HepG2 (cell line): Measurements from ENCODE around the gene CD2AP. TPM values are rescaled to one million over a fixed set of nuclear protein-coding genes. Genes with fewer than 3 reads are reported as not detected.
A peak's percentile ranks its signal among the peaks of the same experiment; 100 is the strongest.

Experiments used
- CSRNP1 ChIP-seq: sonication (generic); formaldehyde crosslinking; IDR thresholded peaks from 2 replicates; pipeline ENCODE4 v1.8.1; 2023; ENCODE audit warnings: mild to moderate bottlenecking, missing genetic modification reagents
- DRAP1 ChIP-seq: IDR thresholded peaks from 2 replicates; pipeline ENCODE4 v1.6.1; 2016; ENCODE audit warnings: missing genetic modification reagents, missing compliant biosample characterization
- ETV6 ChIP-seq: sonication (generic); formaldehyde crosslinking; conservative IDR thresholded peaks from 2 replicates; pipeline ENCODE4 v1.4.0; 2020; ENCODE audit warnings: missing genetic modification reagents
- FOXP4 ChIP-seq: sonication (generic); formaldehyde crosslinking; IDR thresholded peaks from 2 replicates; pipeline ENCODE4 v1.4.0; 2020; ENCODE audit warnings: missing genetic modification reagents
- HMGXB4 ChIP-seq, 2 experiments: sonication (generic) in 1 of 2; formaldehyde crosslinking in 1 of 2; IDR thresholded peaks; 2 replicates each; pipeline versions ENCODE4 v1.4.0 to v1.6.1; 2018 to 2020; ENCODE audit warnings: missing genetic modification reagents in 2 of 2, borderline replicate concordance in 1 of 2, low read depth in 1 of 2, mild to moderate bottlenecking in 1 of 2, missing biosample characterization in 1 of 2
- IKZF4 ChIP-seq: sonication (generic); formaldehyde crosslinking; IDR thresholded peaks from 2 replicates; pipeline ENCODE4 v1.5.1; 2020; ENCODE audit warnings: borderline replicate concordance, mild to moderate bottlenecking, low read depth, missing genetic modification reagents; ENCODE audit errors: not compliant biosample characterization
- KLF11 ChIP-seq: IDR thresholded peaks from 2 replicates; pipeline ENCODE4 v1.6.1; 2016; ENCODE audit warnings: missing compliant biosample characterization
- MEIS2 ChIP-seq: sonication (generic); formaldehyde crosslinking; IDR thresholded peaks from 2 replicates; pipeline ENCODE4 v1.9.0; 2021; ENCODE audit warnings: mild to moderate bottlenecking, missing genetic modification reagents
- MTA3 ChIP-seq: sonication (generic); formaldehyde crosslinking; IDR thresholded peaks from 2 replicates; pipeline ENCODE4 v1.4.0; 2020; ENCODE audit warnings: missing genetic modification reagents
- MTF1 ChIP-seq: sonication (generic); formaldehyde crosslinking; IDR thresholded peaks from 2 replicates; pipeline ENCODE4 v1.5.0; 2020; ENCODE audit warnings: missing genetic modification reagents
- PAF1 ChIP-seq: IDR thresholded peaks from 2 replicates; pipeline ENCODE4 v1.6.1; 2016; ENCODE audit warnings: missing genetic modification reagents, missing compliant biosample characterization
- PBX2 ChIP-seq: IDR thresholded peaks from 2 replicates; pipeline ENCODE4 v1.6.1; 2016; ENCODE audit warnings: control low read depth
- RFXANK ChIP-seq: IDR thresholded peaks from 2 replicates; pipeline ENCODE4 v1.6.1; 2016
- SNAI1 ChIP-seq: sonication (generic); formaldehyde crosslinking; IDR thresholded peaks from 2 replicates; pipeline ENCODE4 v1.5.0; 2020; ENCODE audit warnings: mild to moderate bottlenecking, missing genetic modification reagents, borderline replicate concordance
- THYN1 ChIP-seq: sonication (generic); formaldehyde crosslinking; IDR thresholded peaks from 2 replicates; pipeline ENCODE4 v1.8.1; 2023; ENCODE audit warnings: low read depth, mild to moderate bottlenecking, moderate library complexity, missing genetic modification reagents, borderline replicate concordance
- ZBTB1 ChIP-seq: sonication (generic); formaldehyde crosslinking; IDR thresholded peaks from 2 replicates; pipeline ENCODE4 v1.4.0; 2020; ENCODE audit warnings: missing genetic modification reagents, borderline replicate concordance
- ZBTB7B ChIP-seq: sonication (generic); formaldehyde crosslinking; IDR thresholded peaks from 2 replicates; pipeline ENCODE4 v1.4.0; 2020; ENCODE audit warnings: missing genetic modification reagents
- ZNF543 ChIP-seq: sonication (generic); formaldehyde crosslinking; IDR thresholded peaks from 2 replicates; pipeline ENCODE4 v1.4.0; 2020; ENCODE audit warnings: mild to moderate bottlenecking, missing genetic modification reagents
- ZNF562 ChIP-seq: sonication (generic); formaldehyde crosslinking; IDR thresholded peaks from 2 replicates; pipeline ENCODE4 v1.8.0; 2022; ENCODE audit warnings: missing genetic modification reagents, borderline replicate concordance
- ZNF572 ChIP-seq: sonication (generic); formaldehyde crosslinking; IDR thresholded peaks from 2 replicates; pipeline ENCODE4 v1.5.1; 2020; ENCODE audit warnings: mild to moderate bottlenecking, missing genetic modification reagents
- ZNF577 ChIP-seq: sonication (generic); formaldehyde crosslinking; IDR thresholded peaks from 2 replicates; pipeline ENCODE4 v1.4.0; 2020; ENCODE audit warnings: mild to moderate bottlenecking, low read depth, missing genetic modification reagents, borderline replicate concordance
- ZNF703 ChIP-seq: sonication (generic); formaldehyde crosslinking; IDR thresholded peaks from 2 replicates; pipeline ENCODE4 v1.5.1; 2020; ENCODE audit warnings: missing genetic modification reagents, mild to moderate bottlenecking, moderate library complexity, borderline replicate concordance
- polyA plus RNA-seq, 8 experiments: library from polyadenylated mRNA; depleted of rRNA in 3 of 8; stranded (reverse) in 7 of 8; unstranded in 1 of 8; fragments of >200 nt; fragmentation: Illumina TruSeq in 4 of 8; extraction: Trizol in 4 of 8; gene quantifications; 2 replicates each; pipeline versions ENCODE4 v1.2.1 to v1.2.3, GENCODE V29; 2011 to 2016; ENCODE audit warnings: low read depth in 4 of 8, missing spikeins in 1 of 8, mixed read lengths in 1 of 8; ENCODE audit not compliant: insufficient read depth in 1 of 8
- total RNA-seq, 5 experiments: library from RNA; depleted of rRNA; stranded (reverse); fragments of >200 nt; fragmentation: Illumina TruSeq; extraction: Trizol; gene quantifications; 2 replicates each; pipeline ENCODE4 v1.2.3, GENCODE V29; 2016; ENCODE audit warnings: low read depth in 1 of 5

Gene CD2AP
- total and polyA plus RNA-seq, 2 of the 13 experiments (the other 11 are each of a cell fraction or from before 2014, with no cell fraction given): 8.6 to 31.9 TPM

- no peak; the same call in 1 of the 2 replicates for TF ChIP-seq ZBTB1
- TF ChIP-seq MTA3 (CRISPR knock-in tag): no peak
- 0 out of 2 replicates have a peak, but pooled peaks have one; percentile 31 for TF ChIP-seq RFXANK (CRISPR knock-in tag)
- TF ChIP-seq IKZF4 (CRISPR knock-in tag): no peak
- TF ChIP-seq SNAI1: no peak
- no peak for TF ChIP-seq FOXP4 (CRISPR knock-in tag)
- TF ChIP-seq DRAP1 (CRISPR knock-in tag): no peak
- no peak for TF ChIP-seq MTF1 (CRISPR knock-in tag)
- TF ChIP-seq PAF1: no peak
- no peak for TF ChIP-seq ZBTB7B (CRISPR knock-in tag)
- TF ChIP-seq MEIS2 (CRISPR knock-in tag): no peak
- TF ChIP-seq ZNF572: no peak
- no peak for TF ChIP-seq KLF11 (CRISPR knock-in tag)
- TF ChIP-seq ETV6 (CRISPR knock-in tag): no peak
- TF ChIP-seq CSRNP1 (CRISPR knock-in tag): no peak; the same call in 1 of the 2 replicates
- 0 out of 2 replicates have a peak, but pooled peaks have one; percentile 26 for TF ChIP-seq ZNF703 (CRISPR knock-in tag)
- TF ChIP-seq PBX2 (CRISPR knock-in tag): no peak
- no peak for TF ChIP-seq ZNF562 (CRISPR knock-in tag)
- TF ChIP-seq THYN1: no peak
- peak in 1 of 2 experiments; percentile 52; a peak in 2 of 4 replicates for TF ChIP-seq HMGXB4 (CRISPR knock-in tag; IDR thresholded peaks at IDR 0.05; ENCODE audit: borderline replicate concordance in 1 of 2, low read depth in 1 of 2)
- no peak for TF ChIP-seq ZNF577 (CRISPR knock-in tag)
- TF ChIP-seq ZNF543 (CRISPR knock-in tag): no peak
These were observed 897 bp downstream of the CD2AP start (continued) for GRCh38 chr6:47478233-47479139.
